KOPT-K1 (cell line): ENCODE measurements around the gene SEC14L1.
"Not testable (repeated sequence)": the region's sequence is repeated elsewhere in the genome, so short reads cannot be mapped to it uniquely, and the experiment has no call there.

Experiments used
- H3K27ac ChIP-seq: fragments of 200-600 bp; sonication (generic); 2 replicates; pipeline ENCODE4 v1.5.1; 2016; ENCODE audit warnings: antibody characterized with exemption, mild to moderate bottlenecking, low read depth, low read length; ENCODE audit not compliant: poor library complexity, severe bottlenecking
- H3K36me3 ChIP-seq: fragments of 200-600 bp; sonication (generic); 2 replicates; pipeline ENCODE4 v1.5.1; 2017; ENCODE audit warnings: antibody characterized with exemption, mild to moderate bottlenecking, low read length, moderate library complexity; ENCODE audit not compliant: insufficient read depth
- H3K9me3 ChIP-seq: fragments of 200-600 bp; sonication (generic); 2 replicates; pipeline ENCODE4 v1.5.1; 2017; ENCODE audit warnings: antibody characterized with exemption, low read length, mild to moderate bottlenecking; ENCODE audit not compliant: insufficient read depth, poor library complexity, severe bottlenecking

The SEC14L1 gene

GRCh38 chr17:77247048-77247541, 106.3 kb downstream of the SEC14L1 start:
- H3K36me3 ChIP-seq: no peaks in the 10 kb centered on the region
- H3K27ac ChIP-seq: no peak overlapping the region
- no peaks in the 10 kb centered on the region for H3K9me3 ChIP-seq

GRCh38 chr17:77247609-77248008, 106.8 kb downstream of the SEC14L1 start:
- no peak overlapping the region for H3K27ac ChIP-seq
- H3K36me3 ChIP-seq: no peaks in the 10 kb centered on the region
- no peaks in the 10 kb centered on the region for H3K9me3 ChIP-seq

- H3K9me3 ChIP-seq: no peaks in the 10 kb centered on the region
- no peaks in the 10 kb centered on the region for H3K36me3 ChIP-seq
- H3K27ac ChIP-seq: no peak overlapping the region
Observed at GRCh38 chr17:77248216-77249114, 107.7 kb downstream of the SEC14L1 start.

GRCh38 chr17:77251622-77252183, 110.9 kb downstream of the SEC14L1 start:
- no peaks in the 10 kb centered on the region for H3K9me3 ChIP-seq
- H3K27ac ChIP-seq: no peak overlapping the region
- no peaks in the 10 kb centered on the region for H3K36me3 ChIP-seq

GRCh38 chr17:77252306-77252705, 111.5 kb downstream of the SEC14L1 start:
- not testable (repeated sequence) for H3K36me3 ChIP-seq, H3K27ac ChIP-seq

GRCh38 chr17:77253611-77254051, 112.9 kb downstream of the SEC14L1 start:
- H3K9me3 ChIP-seq: no peaks in the 10 kb centered on the region
- H3K27ac ChIP-seq: no peak overlapping the region
- H3K36me3 ChIP-seq: no peaks in the 10 kb centered on the region

More at GRCh38 chr17:77252306-77252705, 111.5 kb downstream of the SEC14L1 start:
- not testable (repeated sequence) for H3K9me3 ChIP-seq

- Histone ChIP-seq H3K36me3 (no peaks in the 10 kb centered on the region), H3K27ac (no peak overlapping the region)
Observed at GRCh38 chr17:77254951-77255825, 114.4 kb downstream of the SEC14L1 start.

GRCh38 chr17:77255970-77256369, 115.2 kb downstream of the SEC14L1 start:
- not testable (repeated sequence) for H3K9me3 ChIP-seq, H3K27ac ChIP-seq, H3K36me3 ChIP-seq

More at GRCh38 chr17:77254951-77255825, 114.4 kb downstream of the SEC14L1 start:
- no peaks in the 10 kb centered on the region for H3K9me3 ChIP-seq

GRCh38 chr17:77256710-77257109, 115.9 kb downstream of the SEC14L1 start:
- no peak overlapping the region for H3K27ac ChIP-seq
- H3K9me3 ChIP-seq: no peaks in the 10 kb centered on the region
- no peaks in the 10 kb centered on the region for H3K36me3 ChIP-seq

- Histone ChIP-seq H3K27ac (no peak overlapping the region), H3K9me3 (no peaks in the 10 kb centered on the region), H3K36me3 (no peaks in the 10 kb centered on the region)
Observed at GRCh38 chr17:77257169-77257568, 116.4 kb downstream of the SEC14L1 start.

- no peaks in the 10 kb centered on the region for H3K36me3 ChIP-seq
- H3K9me3 ChIP-seq: no peaks in the 10 kb centered on the region
- H3K27ac ChIP-seq: no peak overlapping the region
Observed at GRCh38 chr17:77257596-77258458, 117.1 kb downstream of the SEC14L1 start.

- no peaks in the 10 kb centered on the region for H3K36me3 ChIP-seq
- H3K27ac ChIP-seq: no peak overlapping the region
- H3K9me3 ChIP-seq: no peaks in the 10 kb centered on the region
Observed at GRCh38 chr17:77258638-77259037, 117.9 kb downstream of the SEC14L1 start.

GRCh38 chr17:77264617-77265230, 124.0 kb downstream of the SEC14L1 start:
- no peaks in the 10 kb centered on the region for H3K36me3 ChIP-seq
- H3K27ac ChIP-seq: no peak overlapping the region

GRCh38 chr17:77266213-77266612, 125.4 kb downstream of the SEC14L1 start:
- Histone ChIP-seq H3K27ac (no peak overlapping the region), H3K36me3 (no peaks in the 10 kb centered on the region), H3K9me3 (no peaks in the 10 kb centered on the region)

More at GRCh38 chr17:77264617-77265230, 124.0 kb downstream of the SEC14L1 start:
- no peaks in the 10 kb centered on the region for H3K9me3 ChIP-seq
